Activated CD8-positive, alpha-beta memory T cell treated with anti-CD3 and anti-CD28 coated beads, Interleukin-2, amount 10 ng/mL, durations not matched to agents 7 days and 5 days (primary cell): Measurements from ENCODE around the gene CPZ. TPM values are rescaled to one million over a fixed set of nuclear protein-coding genes. Genes with fewer than 3 reads are reported as not detected.

Source experiments
- ATAC-seq: fragments of 150-1000 bp; cut with Tn5 transposase; one replicate; pipeline ENCODE4 v1.10.0; 2021; ENCODE audit warnings: moderate library complexity
- CTCF ChIA-PET: fragments of 350-600 bp; sonication (Branson Sonifier 250); formaldehyde crosslinking; loops from one replicate; lab custom pipeline; 2021; ENCODE audit warnings: antibody characterized with exemption; lab: Charles Lee
- DNase-seq: peaks from one replicate; pipeline ENCODE4 v3.0.0-alpha.2; 2020
- H3K27ac Mint-ChIP-seq: one replicate; pipeline ENCODE4 v1.8.0; 2021; ENCODE audit warnings: mild to moderate bottlenecking, mixed read lengths
- H3K27me3 Mint-ChIP-seq: one replicate; pipeline ENCODE4 v1.8.0; 2021; ENCODE audit warnings: mixed read lengths
- H3K36me3 Mint-ChIP-seq: one replicate; pipeline ENCODE4 v1.8.0; 2021; ENCODE audit warnings: mild to moderate bottlenecking, mixed read lengths
- H3K4me1 Mint-ChIP-seq: one replicate; pipeline ENCODE4 v1.8.0; 2021; ENCODE audit warnings: mixed read lengths
- H3K4me3 Mint-ChIP-seq: one replicate; pipeline ENCODE4 v1.8.0; 2021; ENCODE audit warnings: mild to moderate bottlenecking, moderate library complexity, mixed read lengths
- H3K9me3 Mint-ChIP-seq: one replicate; pipeline ENCODE4 v1.8.0; 2022; ENCODE audit warnings: low read depth, mixed read lengths
- total RNA-seq, 2 experiments: library from RNA; stranded (reverse); gene quantifications; one replicate each; pipeline ENCODE4 v1.2.3, GENCODE V29; 2021

CPZ gene
- total RNA-seq, 2 experiments from 2014 or later = not detected

DNA sequence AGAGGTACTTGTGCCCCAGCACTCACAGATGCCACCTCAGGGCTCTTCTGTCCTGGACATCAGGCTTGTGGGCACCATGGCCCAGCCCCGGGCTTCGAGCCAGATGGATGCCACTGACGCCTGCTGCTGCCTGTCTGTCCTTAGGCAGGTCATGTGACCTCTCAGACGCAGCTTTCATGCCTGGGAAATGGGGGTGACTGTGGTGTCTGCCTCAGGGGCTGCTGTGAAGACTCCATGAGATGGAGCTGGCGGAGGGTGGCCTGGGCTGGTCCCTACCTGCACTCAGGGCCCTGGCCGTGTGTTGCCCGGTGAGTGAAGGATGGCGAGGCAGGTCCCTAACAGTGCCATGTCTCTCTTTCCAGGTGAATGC is 6.5 kb downstream of the CPZ start:
- peaks cover 5% of the 10 kb centered on the region for H3K27me3 Mint-ChIP-seq
- no peak for DNase-seq
- peaks cover 11% of the 10 kb centered on the region for H3K4me1 Mint-ChIP-seq
- no peaks in the 10 kb centered on the region for H3K9me3 Mint-ChIP-seq
- CTCF ChIA-PET = interaction anchor here (0.6 to 1.7 kb wide), 2 partner anchors 131 to 291 kb away, joined by 3 to 4 read pairs; no protein-coding TSS in a partner anchor
- no peak overlapping the region for H3K4me3 Mint-ChIP-seq
- H3K27ac Mint-ChIP-seq = peak overlapping the region; percentile 2
- H3K36me3 Mint-ChIP-seq = no peaks in the 10 kb centered on the region
- ATAC-seq = no peak

GRCh38 chr4:8599657-8600056 is 7.1 kb downstream of the CPZ start:
- DNase-seq (peak; percentile 43), ATAC-seq (no peak)
- Mint-ChIP-seq H3K27ac (peak overlapping the region; percentile 2), H3K4me1 (peaks cover 11% of the 10 kb centered on the region), H3K4me3 (no peak overlapping the region), H3K36me3 (no peaks in the 10 kb centered on the region), H3K27me3 (no peaks in the 10 kb centered on the region), H3K9me3 (no peaks in the 10 kb centered on the region)
- CTCF ChIA-PET = interaction anchor here (1.7 kb wide), 1 partner anchor 131 kb away, joined by 4 read pairs; no protein-coding TSS in a partner anchor

- no peaks in the 10 kb centered on the region for H3K27me3 Mint-ChIP-seq
- H3K9me3 Mint-ChIP-seq = no peaks in the 10 kb centered on the region
- ATAC-seq (no peak), DNase-seq (no peak)
- no peaks in the 10 kb centered on the region for H3K36me3 Mint-ChIP-seq
- H3K4me3 Mint-ChIP-seq = no peak overlapping the region
- H3K4me1 Mint-ChIP-seq = peaks cover 11% of the 10 kb centered on the region
- H3K27ac Mint-ChIP-seq = no peak overlapping the region
- CTCF ChIA-PET = no interaction called here
These were observed 7.7 kb downstream of the CPZ start for GRCh38 chr4:8600266-8600665.

- Mint-ChIP-seq H3K36me3 (no peaks in the 10 kb centered on the region), H3K27ac (no peak overlapping the region), H3K4me1 (peaks cover 11% of the 10 kb centered on the region), H3K27me3 (no peaks in the 10 kb centered on the region), H3K4me3 (no peak overlapping the region), H3K9me3 (no peaks in the 10 kb centered on the region)
- CTCF ChIA-PET = no interaction called here
- no peak for DNase-seq
- ATAC-seq = no peak
These were observed 8.1 kb downstream of the CPZ start for GRCh38 chr4:8600686-8601085.

DNA sequence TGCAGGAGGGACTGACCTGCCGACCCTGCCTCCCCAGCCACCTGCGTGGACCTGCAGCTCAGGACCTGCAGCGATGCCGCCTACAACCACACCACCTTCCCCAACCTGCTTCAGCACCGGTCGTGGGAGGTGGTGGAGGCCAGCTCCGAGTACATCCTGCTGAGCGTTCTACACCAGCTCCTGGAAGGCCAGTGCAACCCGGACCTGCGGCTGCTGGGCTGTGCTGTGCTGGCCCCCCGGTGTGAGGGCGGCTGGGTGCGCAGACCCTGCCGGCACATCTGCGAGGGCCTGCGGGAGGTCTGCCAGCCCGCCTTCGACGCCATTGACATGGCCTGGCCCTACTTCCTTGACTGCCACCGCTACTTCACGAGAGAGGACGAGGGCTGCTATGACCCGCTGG is 8.5 kb downstream of the CPZ start:
- Mint-ChIP-seq H3K4me1 (peaks cover 11% of the 10 kb centered on the region), H3K36me3 (no peaks in the 10 kb centered on the region), H3K27me3 (no peaks in the 10 kb centered on the region), H3K27ac (no peak overlapping the region), H3K4me3 (no peak overlapping the region), H3K9me3 (no peaks in the 10 kb centered on the region)
- no peak for DNase-seq
- no peak for ATAC-seq
- CTCF ChIA-PET = no interaction called here

GRCh38 chr4:8601556-8601955 is 9.0 kb downstream of the CPZ start:
- Mint-ChIP-seq H3K4me1 (peaks cover 11% of the 10 kb centered on the region), H3K27ac (no peak overlapping the region), H3K4me3 (no peak overlapping the region), H3K9me3 (no peaks in the 10 kb centered on the region), H3K27me3 (no peaks in the 10 kb centered on the region), H3K36me3 (no peaks in the 10 kb centered on the region)
- CTCF ChIA-PET = no interaction called here
- no peak for ATAC-seq
- DNase-seq = no peak

- Mint-ChIP-seq H3K27me3 (no peaks in the 10 kb centered on the region), H3K4me3 (no peak overlapping the region)
- CTCF ChIA-PET = interaction anchor here (1.2 kb wide), 1 partner anchor 315 kb away, joined by 4 read pairs; no protein-coding TSS in a partner anchor
These were observed 10.3 kb downstream of the CPZ start for GRCh38 chr4:8602686-8603430.

GRCh38 chr4:8603931-8604330 is 11.4 kb downstream of the CPZ start:
- CTCF ChIA-PET = interaction anchor here (0.8 kb wide), 1 partner anchor 555 kb away, joined by 3 read pairs; no protein-coding TSS in a partner anchor
- Mint-ChIP-seq H3K27me3 (peaks cover under 1% of the 10 kb centered on the region), H3K4me3 (no peak overlapping the region), H3K27ac (no peak overlapping the region), H3K9me3 (no peaks in the 10 kb centered on the region), H3K36me3 (no peaks in the 10 kb centered on the region), H3K4me1 (peaks cover 7% of the 10 kb centered on the region)
- no peak for DNase-seq
- ATAC-seq = no peak

More at GRCh38 chr4:8602686-8603430, 10.3 kb downstream of the CPZ start:
- ATAC-seq (no peak), DNase-seq (no peak)
- Mint-ChIP-seq H3K9me3 (no peaks in the 10 kb centered on the region), H3K36me3 (no peaks in the 10 kb centered on the region), H3K4me1 (peaks cover 11% of the 10 kb centered on the region), H3K27ac (no peak overlapping the region)

GRCh38 chr4:8605289-8605688 is 12.7 kb downstream of the CPZ start:
- H3K4me1 Mint-ChIP-seq = no peaks in the 10 kb centered on the region
- H3K27me3 Mint-ChIP-seq = peaks cover 3% of the 10 kb centered on the region
- CTCF ChIA-PET = interaction anchor here (3.5 kb wide), 1 partner anchor 312 kb away, joined by 18 read pairs; no protein-coding TSS in a partner anchor
- H3K27ac Mint-ChIP-seq = no peak overlapping the region
- H3K4me3 Mint-ChIP-seq = no peak overlapping the region
- no peaks in the 10 kb centered on the region for H3K9me3 Mint-ChIP-seq
- no peak for ATAC-seq
- H3K36me3 Mint-ChIP-seq = no peaks in the 10 kb centered on the region
- no peak for DNase-seq

GRCh38 chr4:8606476-8606875 is 13.9 kb downstream of the CPZ start:
- Mint-ChIP-seq H3K4me1 (no peaks in the 10 kb centered on the region), H3K27me3 (peaks cover 3% of the 10 kb centered on the region), H3K4me3 (no peak overlapping the region), H3K36me3 (no peaks in the 10 kb centered on the region), H3K9me3 (no peaks in the 10 kb centered on the region), H3K27ac (no peak overlapping the region)
- ATAC-seq (no peak), DNase-seq (no peak)
- CTCF ChIA-PET = interaction anchor here (3.5 kb wide), 1 partner anchor 311 kb away, joined by 18 read pairs; no protein-coding TSS in a partner anchor

GRCh38 chr4:8606966-8607365 is 14.4 kb downstream of the CPZ start:
- no peak for DNase-seq
- H3K36me3 Mint-ChIP-seq = no peaks in the 10 kb centered on the region
- H3K4me3 Mint-ChIP-seq = no peak overlapping the region
- H3K9me3 Mint-ChIP-seq = no peaks in the 10 kb centered on the region
- H3K4me1 Mint-ChIP-seq = no peaks in the 10 kb centered on the region
- no peak for ATAC-seq
- CTCF ChIA-PET = interaction anchor here (1.2 to 3.5 kb wide), 2 partner anchors 311 to 313 kb away, joined by 5 to 18 read pairs; no protein-coding TSS in a partner anchor
- no peak overlapping the region for H3K27ac Mint-ChIP-seq
- peaks cover 3% of the 10 kb centered on the region for H3K27me3 Mint-ChIP-seq

GRCh38 chr4:8607603-8608481 is 15.3 kb downstream of the CPZ start:
- Mint-ChIP-seq H3K9me3 (no peaks in the 10 kb centered on the region), H3K36me3 (no peaks in the 10 kb centered on the region), H3K27ac (no peak overlapping the region), H3K4me3 (no peak overlapping the region), H3K4me1 (no peaks in the 10 kb centered on the region), H3K27me3 (peaks cover 3% of the 10 kb centered on the region)
- ATAC-seq (peak; percentile 42), DNase-seq (no peak)
- CTCF ChIA-PET = interaction anchor here (1.2 to 3.5 kb wide), 2 partner anchors 310 to 313 kb away, joined by 5 to 18 read pairs; no protein-coding TSS in a partner anchor

DNA sequence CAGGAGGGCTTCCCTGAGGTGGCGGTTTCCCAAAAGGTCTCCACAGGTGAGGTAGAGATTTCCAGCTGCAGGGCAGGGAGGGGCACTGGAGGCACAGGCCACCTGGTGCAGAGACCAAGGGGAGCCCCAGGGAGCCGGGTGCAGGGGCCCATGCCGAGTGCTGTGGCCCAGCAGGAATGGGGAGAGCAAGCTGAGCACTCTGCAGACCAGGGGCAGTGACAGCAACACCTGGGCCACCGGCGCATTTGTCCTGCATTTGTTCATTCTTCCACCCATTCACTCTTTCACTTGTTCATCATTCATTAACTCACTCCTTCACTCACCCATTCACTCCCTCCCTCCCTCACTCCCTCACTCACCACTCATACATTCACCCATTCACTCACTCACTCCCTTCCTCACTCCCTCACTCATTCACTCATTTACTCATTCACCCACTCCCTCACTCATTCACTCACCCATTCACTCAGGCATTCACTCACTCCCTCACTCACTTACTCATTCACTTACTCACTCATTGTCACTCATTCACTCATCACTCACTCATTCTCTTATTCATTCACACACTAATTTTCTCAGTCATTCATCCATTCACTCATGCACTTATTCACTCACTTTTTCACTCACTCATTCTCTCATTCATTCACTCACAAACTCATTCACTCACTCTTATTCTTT is 16.3 kb downstream of the CPZ start:
- ATAC-seq (no peak), DNase-seq (no peak)
- Mint-ChIP-seq H3K9me3 (no peaks in the 10 kb centered on the region), H3K4me1 (no peaks in the 10 kb centered on the region), H3K4me3 (no peak overlapping the region), H3K36me3 (no peaks in the 10 kb centered on the region), H3K27me3 (peaks cover 3% of the 10 kb centered on the region), H3K27ac (no peak overlapping the region)
- CTCF ChIA-PET = no interaction called here
